Measurements from ENCODE around the gene AUNIP.

AUNIP gene

GRCh38 chr1:25874209-25874608 lies 15.0 kb upstream of the AUNIP start:
- Histone ChIP-seq H3K9me3 (ENCODE audit: insufficient read depth, low read depth, low read length) (no peaks in the 10 kb centered on the region), H3K9ac (ENCODE audit: low read depth, low read length) (no peak overlapping the region), H3K4me3 (ENCODE audit: low read length) (no peak overlapping the region), H3K4me1 (ENCODE audit: insufficient read depth, low read length) (peaks cover 15% of the 10 kb centered on the region), H3K27me3 (ENCODE audit: insufficient read depth, low read length) (peaks cover 23% of the 10 kb centered on the region), H3K27ac (ENCODE audit: low read depth, low read length) (no peak overlapping the region), H3K36me3 (ENCODE audit: insufficient read depth, low read length) (no peaks in the 10 kb centered on the region)
- WGBS: 88% methylated on average over 3 of the region's 3 CpGs

GRCh38 chr1:25873120-25873519 lies 13.9 kb upstream of the AUNIP start:
- H3K27me3 ChIP-seq (ENCODE audit: insufficient read depth, low read length): peaks cover 23% of the 10 kb centered on the region
- no peak overlapping the region for H3K27ac ChIP-seq (ENCODE audit: low read depth, low read length)
- no peaks in the 10 kb centered on the region for H3K9me3 ChIP-seq (ENCODE audit: insufficient read depth, low read depth, low read length)
- 92% methylated on average over 3 of the region's 3 CpGs for WGBS
- no peaks in the 10 kb centered on the region for H3K36me3 ChIP-seq (ENCODE audit: insufficient read depth, low read length)
- H3K4me1 ChIP-seq (ENCODE audit: insufficient read depth, low read length): peaks cover 15% of the 10 kb centered on the region
- H3K9ac ChIP-seq (ENCODE audit: low read depth, low read length): no peak overlapping the region
- no peak overlapping the region for H3K4me3 ChIP-seq (ENCODE audit: low read length)

GRCh38 chr1:25872713-25873112 lies 13.5 kb upstream of the AUNIP start:
- H3K9me3 ChIP-seq (ENCODE audit: insufficient read depth, low read depth, low read length): no peaks in the 10 kb centered on the region
- no peak overlapping the region for H3K27ac ChIP-seq (ENCODE audit: low read depth, low read length)
- no peak overlapping the region for H3K4me3 ChIP-seq (ENCODE audit: low read length)
- peaks cover 18% of the 10 kb centered on the region for H3K4me1 ChIP-seq (ENCODE audit: insufficient read depth, low read length)
- peaks cover 23% of the 10 kb centered on the region for H3K27me3 ChIP-seq (ENCODE audit: insufficient read depth, low read length)
- 95% methylated on average over 2 of the region's 2 CpGs for whole genome bisulfite sequencing
- no peaks in the 10 kb centered on the region for H3K36me3 ChIP-seq (ENCODE audit: insufficient read depth, low read length)
- no peak overlapping the region for H3K9ac ChIP-seq (ENCODE audit: low read depth, low read length)

- no peak overlapping the region for H3K9ac ChIP-seq (ENCODE audit: low read depth, low read length)
- WGBS: 85% methylated on average over 9 of the region's 9 CpGs
- H3K36me3 ChIP-seq (ENCODE audit: insufficient read depth, low read length): no peaks in the 10 kb centered on the region
- no peak overlapping the region for H3K4me3 ChIP-seq (ENCODE audit: low read length)
- no peak overlapping the region for H3K27ac ChIP-seq (ENCODE audit: low read depth, low read length)
- H3K27me3 ChIP-seq (ENCODE audit: insufficient read depth, low read length): peaks cover 16% of the 10 kb centered on the region
- peaks cover 19% of the 10 kb centered on the region for H3K4me1 ChIP-seq (ENCODE audit: insufficient read depth, low read length)
- no peaks in the 10 kb centered on the region for H3K9me3 ChIP-seq (ENCODE audit: insufficient read depth, low read depth, low read length)
These were observed 12.6 kb upstream of the AUNIP start for GRCh38 chr1:25871704-25872494.

- WGBS: 38% methylated on average over 5 of the region's 5 CpGs
These were observed 11.9 kb upstream of the AUNIP start for GRCh38 chr1:25871086-25871703.

GRCh38 chr1:25870614-25871013 lies 11.4 kb upstream of the AUNIP start:
- 95% methylated on average over 1 of the region's 1 CpG for WGBS
- H3K9ac ChIP-seq (ENCODE audit: low read depth, low read length): no peak overlapping the region

More at GRCh38 chr1:25871086-25871703, 11.9 kb upstream of the AUNIP start:
- no peaks in the 10 kb centered on the region for H3K36me3 ChIP-seq (ENCODE audit: insufficient read depth, low read length)
- peaks cover 9% of the 10 kb centered on the region for H3K27me3 ChIP-seq (ENCODE audit: insufficient read depth, low read length)
- H3K9ac ChIP-seq (ENCODE audit: low read depth, low read length): no peak overlapping the region
- H3K4me3 ChIP-seq (ENCODE audit: low read length): no peak overlapping the region
- peaks cover 14% of the 10 kb centered on the region for H3K4me1 ChIP-seq (ENCODE audit: insufficient read depth, low read length)
- H3K27ac ChIP-seq (ENCODE audit: low read depth, low read length): no peak overlapping the region
- no peaks in the 10 kb centered on the region for H3K9me3 ChIP-seq (ENCODE audit: insufficient read depth, low read depth, low read length)

GRCh38 chr1:25869909-25870606 lies 10.8 kb upstream of the AUNIP start:
- Histone ChIP-seq H3K9ac (ENCODE audit: low read depth, low read length) (no peak overlapping the region), H3K27ac (ENCODE audit: low read depth, low read length) (no peak overlapping the region)
- WGBS: 89% methylated on average over 5 of the region's 6 CpGs

More at GRCh38 chr1:25870614-25871013, 11.4 kb upstream of the AUNIP start:
- peaks cover 11% of the 10 kb centered on the region for H3K4me1 ChIP-seq (ENCODE audit: insufficient read depth, low read length)
- H3K36me3 ChIP-seq (ENCODE audit: insufficient read depth, low read length): no peaks in the 10 kb centered on the region
- H3K9me3 ChIP-seq (ENCODE audit: insufficient read depth, low read depth, low read length): no peaks in the 10 kb centered on the region
- no peak overlapping the region for H3K4me3 ChIP-seq (ENCODE audit: low read length)
- peaks cover 6% of the 10 kb centered on the region; the same call in 1 of the 2 replicates for H3K27me3 ChIP-seq (ENCODE audit: insufficient read depth, low read length)
- H3K27ac ChIP-seq (ENCODE audit: low read depth, low read length): no peak overlapping the region

GRCh38 chr1:25867210-25867991 lies 8.1 kb upstream of the AUNIP start:
- no peak overlapping the region for H3K4me3 ChIP-seq (ENCODE audit: low read length)
- H3K9ac ChIP-seq (ENCODE audit: low read depth, low read length): no peak overlapping the region
- peaks cover 4% of the 10 kb centered on the region; the same call in 1 of the 2 replicates for H3K4me1 ChIP-seq (ENCODE audit: insufficient read depth, low read length)
- no peaks in the 10 kb centered on the region for H3K27me3 ChIP-seq (ENCODE audit: insufficient read depth, low read length)
- H3K27ac ChIP-seq (ENCODE audit: low read depth, low read length): no peak overlapping the region
- 75% methylated on average over 9 of the region's 9 CpGs for WGBS
- no peaks in the 10 kb centered on the region for H3K9me3 ChIP-seq (ENCODE audit: insufficient read depth, low read depth, low read length)
- no peaks in the 10 kb centered on the region; the same call in 1 of the 2 replicates for H3K36me3 ChIP-seq (ENCODE audit: insufficient read depth, low read length)

More at GRCh38 chr1:25869909-25870606, 10.8 kb upstream of the AUNIP start:
- Histone ChIP-seq H3K27me3 (ENCODE audit: insufficient read depth, low read length) (peaks cover 6% of the 10 kb centered on the region; the same call in 1 of the 2 replicates), H3K36me3 (ENCODE audit: insufficient read depth, low read length) (no peaks in the 10 kb centered on the region), H3K4me1 (ENCODE audit: insufficient read depth, low read length) (peaks cover 11% of the 10 kb centered on the region), H3K4me3 (ENCODE audit: low read length) (no peak overlapping the region), H3K9me3 (ENCODE audit: insufficient read depth, low read depth, low read length) (no peaks in the 10 kb centered on the region)

- no peaks in the 10 kb centered on the region for H3K9me3 ChIP-seq (ENCODE audit: insufficient read depth, low read depth, low read length)
- no peak overlapping the region for H3K27ac ChIP-seq (ENCODE audit: low read depth, low read length)
- 0 out of 2 replicates have a peak, but pooled peaks cover 4% of the 10 kb centered on the region for H3K4me1 ChIP-seq (ENCODE audit: insufficient read depth, low read length)
- H3K9ac ChIP-seq (ENCODE audit: low read depth, low read length): no peak overlapping the region
- H3K4me3 ChIP-seq (ENCODE audit: low read length): no peak overlapping the region
- 100% methylated on average over 1 of the region's 1 CpG for WGBS
- no peaks in the 10 kb centered on the region; the same call in 1 of the 2 replicates for H3K36me3 ChIP-seq (ENCODE audit: insufficient read depth, low read length)
- H3K27me3 ChIP-seq (ENCODE audit: insufficient read depth, low read length): no peaks in the 10 kb centered on the region
These were observed 7.0 kb upstream of the AUNIP start for GRCh38 chr1:25866288-25866687.

GRCh38 chr1:25864434-25864833 lies 5.2 kb upstream of the AUNIP start:
- peaks cover 8% of the 10 kb centered on the region; the same call in 1 of the 2 replicates for H3K4me1 ChIP-seq (ENCODE audit: insufficient read depth, low read length)
- H3K36me3 ChIP-seq (ENCODE audit: insufficient read depth, low read length): no peaks in the 10 kb centered on the region; the same call in 1 of the 2 replicates
- H3K27ac ChIP-seq (ENCODE audit: low read depth, low read length): no peak overlapping the region
- H3K9ac ChIP-seq (ENCODE audit: low read depth, low read length): no peak overlapping the region
- whole genome bisulfite sequencing: 90% methylated on average over 3 of the region's 3 CpGs
- H3K9me3 ChIP-seq (ENCODE audit: insufficient read depth, low read depth, low read length): no peaks in the 10 kb centered on the region
- no peak overlapping the region for H3K4me3 ChIP-seq (ENCODE audit: low read length)
- H3K27me3 ChIP-seq (ENCODE audit: insufficient read depth, low read length): no peaks in the 10 kb centered on the region

Measured in HUES64 (cell line).